ENCODE results near the gene RPUSD3. TPM values are rescaled to one million over a fixed set of nuclear protein-coding genes. Genes with fewer than 3 reads are reported as not detected.
A peak's percentile ranks its signal among the peaks of the same experiment; 100 is the strongest.

RPUSD3 gene
- polyA plus RNA-seq, 3 donors = 29.8 to 35.4 (median 30.2) TPM

GRCh38 chr3:9808345-9809037, 35.3 kb downstream of the RPUSD3 start:
- DNase-seq (ENCODE audit: low read depth in 3 of 3, low spot score in 2 of 3) = no peak

- no peak for DNase-seq (ENCODE audit: low read depth in 3 of 3, low spot score in 2 of 3)
Measured at GRCh38 chr3:9807981-9808344, 35.8 kb downstream of the RPUSD3 start.

GRCh38 chr3:9806688-9807589, 36.9 kb downstream of the RPUSD3 start:
- DNase-seq (ENCODE audit: low read depth in 3 of 3, low spot score in 2 of 3) = no peak

- DNase-seq (ENCODE audit: low read depth in 3 of 3, low spot score in 2 of 3) = no peak
Measured at GRCh38 chr3:9806137-9806536, 37.7 kb downstream of the RPUSD3 start.

- no peak for DNase-seq (ENCODE audit: low read depth in 3 of 3, low spot score in 2 of 3)
Measured at GRCh38 chr3:9804996-9805395, 38.8 kb downstream of the RPUSD3 start.

- no peak for DNase-seq (ENCODE audit: low read depth in 3 of 3, low spot score in 2 of 3)
Measured at GRCh38 chr3:9803494-9803893, 40.3 kb downstream of the RPUSD3 start.

- no peak for DNase-seq (ENCODE audit: low read depth in 3 of 3, low spot score in 2 of 3)
Measured at GRCh38 chr3:9800529-9800928, 43.3 kb downstream of the RPUSD3 start.

GRCh38 chr3:9797196-9797945, 46.4 kb downstream of the RPUSD3 start:
- DNase-seq (ENCODE audit: low read depth in 3 of 3, low spot score in 2 of 3) = no peak

- DNase-seq (ENCODE audit: low read depth in 3 of 3, low spot score in 2 of 3) = no peak
Measured at GRCh38 chr3:9795207-9795606, 48.6 kb downstream of the RPUSD3 start.

GRCh38 chr3:9794400-9794799, 49.4 kb downstream of the RPUSD3 start:
- DNase-seq (ENCODE audit: low read depth in 3 of 3, low spot score in 2 of 3) = no peak

- DNase-seq (ENCODE audit: low read depth in 3 of 3, low spot score in 2 of 3) = no peak
Measured at GRCh38 chr3:9793161-9793781, 50.5 kb downstream of the RPUSD3 start.

GRCh38 chr3:9792405-9793160, 51.2 kb downstream of the RPUSD3 start, which contains the start of the genes ARPC4 and TADA3:
Gene ARPC4, plus strand, starts transcription at chr3:9793082. Its CDS starts 40 bp downstream, at chr3:9793122.
Gene TADA3, minus strand, starts transcription at chr3:9792473. Its CDS starts 1,007 bp downstream, at chr3:9791466.
- peak; percentile 92 to 99 (median 97) for DNase-seq (ENCODE audit: low read depth in 3 of 3, low spot score in 2 of 3)

GRCh38 chr3:9791790-9792404, 51.9 kb downstream of the RPUSD3 start:
- DNase-seq (ENCODE audit: low read depth in 3 of 3, low spot score in 2 of 3) = no peak

- no peak for DNase-seq (ENCODE audit: low read depth in 3 of 3, low spot score in 2 of 3)
Measured at GRCh38 chr3:9791127-9791526, 52.7 kb downstream of the RPUSD3 start.

Other genes with a start within 250 kb of the RPUSD3 start
- gene MTMR14, start 194.5 kb downstream of the RPUSD3 start, polyA plus RNA-seq (ENCODE audit: insufficient read length in 3 of 3) = 10 to 100 TPM; 33.2 to 34.9 (median 34.2) TPM
- under 1 TPM; 0.07 to 0.14 (median 0.10) TPM for gene CPNE9, start 140.2 kb downstream of the RPUSD3 start, polyA plus RNA-seq (ENCODE audit: insufficient read length in 3 of 3)
- 10 to 100 TPM; 18.2 to 20.7 (median 19.1) TPM for gene BRPF1, start 112.3 kb downstream of the RPUSD3 start, polyA plus RNA-seq (ENCODE audit: insufficient read length in 3 of 3)
- gene OGG1, start 94.1 kb downstream of the RPUSD3 start, polyA plus RNA-seq (ENCODE audit: insufficient read length in 3 of 3) = 10 to 100 TPM; 44.4 to 56.8 (median 50.9) TPM
- gene CAMK1, start 74.1 kb downstream of the RPUSD3 start, polyA plus RNA-seq (ENCODE audit: insufficient read length in 3 of 3) = 10 to 100 TPM; 18.6 to 20.8 (median 20.4) TPM
- gene TADA3, start 51.5 kb downstream of the RPUSD3 start, polyA plus RNA-seq (ENCODE audit: insufficient read length in 3 of 3) = 10 to 100 TPM; 56.7 to 61.5 (median 60.5) TPM
- gene ARPC4, start 50.9 kb downstream of the RPUSD3 start, polyA plus RNA-seq (ENCODE audit: insufficient read length in 3 of 3) = 100 to 1,000 TPM; 146 to 156 (median 154) TPM
- 10 to 100 TPM; 29.7 to 34.0 (median 30.4) TPM for gene TTLL3, start 33.7 kb downstream of the RPUSD3 start, polyA plus RNA-seq (ENCODE audit: insufficient read length in 3 of 3)
- under 1 TPM in 1 of 3 donors, not detected in 2; 0.14 TPM for gene CIDEC, start 36.2 kb upstream of the RPUSD3 start, polyA plus RNA-seq (ENCODE audit: insufficient read length in 3 of 3)
- 10 to 100 TPM; 48.1 to 56.8 (median 53.2) TPM for gene JAGN1, start 46.6 kb upstream of the RPUSD3 start, polyA plus RNA-seq (ENCODE audit: insufficient read length in 3 of 3)
- 10 to 100 TPM; 11.5 to 12.7 (median 11.5) TPM for gene IL17RE, start 58.8 kb upstream of the RPUSD3 start, polyA plus RNA-seq (ENCODE audit: insufficient read length in 3 of 3)
- 10 to 100 TPM; 30.7 to 35.9 (median 32.6) TPM for gene IL17RC, start 73.1 kb upstream of the RPUSD3 start, polyA plus RNA-seq (ENCODE audit: insufficient read length in 3 of 3)
- gene CRELD1, start 89.8 kb upstream of the RPUSD3 start, polyA plus RNA-seq (ENCODE audit: insufficient read length in 3 of 3) = 10 to 100 TPM; 50.1 to 52.4 (median 52.1) TPM
- 1 to 10 TPM; 2.8 to 3.5 (median 3.0) TPM for gene PRRT3, start 108.4 kb upstream of the RPUSD3 start, polyA plus RNA-seq (ENCODE audit: insufficient read length in 3 of 3)
- 100 to 1,000 TPM; 101 to 108 (median 106) TPM for gene EMC3, start 142.8 kb upstream of the RPUSD3 start, polyA plus RNA-seq (ENCODE audit: insufficient read length in 3 of 3)
- 10 to 100 TPM; 18.1 to 20.9 (median 19.5) TPM for gene FANCD2, start 182.4 kb upstream of the RPUSD3 start, polyA plus RNA-seq (ENCODE audit: insufficient read length in 3 of 3)